H1 (cell line): ENCODE data around the gene CLP1. TPM values are rescaled to one million over a fixed set of nuclear protein-coding genes. Genes with fewer than 3 reads are reported as not detected.

ENCODE experiments used
- CTCF ChIA-PET: fragments of 300-600 bp; sonication (Branson Sonifier 250); formaldehyde crosslinking; loops from one replicate; lab custom pipeline; 2021; ENCODE audit not compliant: partially characterized antibody; lab: Charles Lee
- POLR2A ChIA-PET: fragments of 300-600 bp; sonication (Branson Sonifier 250); formaldehyde crosslinking; loops from one replicate; lab custom pipeline; 2021; ENCODE audit warnings: inconsistent platforms; ENCODE audit not compliant: partially characterized antibody; lab: Charles Lee
- DNase-seq, 2 experiments: peaks; one replicate each; pipeline versions ENCODE4 v3.0.0 to v3.0.0-alpha.2; 2010 to 2022; ENCODE audit warnings: low spot score in 2 of 2, low read depth in 1 of 2, mixed read lengths in 1 of 2
- FAIRE-seq: peaks from 2 replicates; lab custom pipeline; 2011; peaks lifted over from hg19 to GRCh38; lab: Jason Lieb, UNC
- H2AFZ ChIP-seq: 2 replicates; pipeline ENCODE4 v1.8.1; 2012; ENCODE audit warnings: low read length, inconsistent platforms
- H2AK5ac ChIP-seq: 2 replicates; pipeline ENCODE4 v1.6.1; 2013; ENCODE audit warnings: low read depth, low read length
- H2BK120ac ChIP-seq: replicated peaks from 2 replicates; pipeline ENCODE3; 2013; ENCODE audit warnings: low read depth, low read length, inconsistent platforms
- H2BK12ac ChIP-seq: 2 replicates; pipeline ENCODE4 v1.6.1; 2013; ENCODE audit warnings: low read depth, low read length
- H2BK15ac ChIP-seq: 2 replicates; pipeline ENCODE4 v1.6.1; 2013; ENCODE audit warnings: low read length
- H2BK20ac ChIP-seq: 2 replicates; pipeline ENCODE4 v1.6.1; 2013; ENCODE audit warnings: low read length
- H2BK5ac ChIP-seq: 2 replicates; pipeline ENCODE4 v1.6.1; 2013; ENCODE audit warnings: low read depth, low read length
- H3K14ac ChIP-seq: 2 replicates; pipeline ENCODE4 v1.6.1; 2013; ENCODE audit warnings: inconsistent platforms; ENCODE audit not compliant: insufficient read length
- H3K18ac ChIP-seq: 2 replicates; pipeline ENCODE4 v1.6.1; 2013; ENCODE audit warnings: low read length; ENCODE audit errors: extremely low read depth
- H3K23ac ChIP-seq: 2 replicates; pipeline ENCODE4 v1.6.1; 2013; ENCODE audit warnings: inconsistent platforms; ENCODE audit not compliant: insufficient read length
- H3K23me2 ChIP-seq: 2 replicates; pipeline ENCODE4 v1.6.1; 2013; ENCODE audit warnings: low read depth, low read length
- H3K27ac ChIP-seq: 2 replicates; pipeline ENCODE4 v1.6.1; 2011; ENCODE audit warnings: low read depth, low read length, inconsistent platforms
- H3K27me3 ChIP-seq, 4 experiments: replicated peaks in 1 of 4; 1 replicate in 1 of 4; 2 replicates in 3 of 4; pipeline versions ENCODE4 v1.6.1 to v1.8.1; 2011 to 2013; ENCODE audit warnings: low read length in 3 of 4, mild to moderate bottlenecking in 3 of 4, inconsistent platforms in 2 of 4, mixed read lengths in 2 of 4, moderate library complexity in 1 of 4; ENCODE audit not compliant: control insufficient read depth in 3 of 4, insufficient read depth in 3 of 4; ENCODE audit errors: extremely low read depth in 1 of 4
- H3K36me3 ChIP-seq, 4 experiments: 2 replicates each; pipeline versions ENCODE4 v1.6.1 to v1.8.1; 2011 to 2013; ENCODE audit warnings: mild to moderate bottlenecking in 4 of 4, low read length in 3 of 4, moderate library complexity in 2 of 4, control low read depth in 1 of 4, inconsistent platforms in 1 of 4; ENCODE audit not compliant: insufficient read depth in 4 of 4, control insufficient read depth in 2 of 4
- H3K4ac ChIP-seq: replicated peaks from 2 replicates; pipeline ENCODE3; 2013; ENCODE audit warnings: low read length, low read depth, mixed read lengths, inconsistent platforms; ENCODE audit not compliant: insufficient read length
- H3K4me1 ChIP-seq, 4 experiments: replicated peaks in 1 of 4; 1 replicate in 1 of 4; 2 replicates in 3 of 4; pipeline versions ENCODE4 v1.6.1 to v1.8.1; 2011 to 2013; ENCODE audit warnings: low read length in 3 of 4, inconsistent platforms in 2 of 4, mixed read lengths in 1 of 4; ENCODE audit not compliant: insufficient read depth in 4 of 4, control insufficient read depth in 3 of 4
- H3K4me2 ChIP-seq, 2 experiments: 2 replicates each; pipeline versions ENCODE4 v1.6.1 to v1.8.1; 2011 to 2013; ENCODE audit warnings: low read depth in 2 of 2, low read length in 2 of 2, control low read depth in 1 of 2, inconsistent platforms in 1 of 2, mild to moderate bottlenecking in 1 of 2; ENCODE audit not compliant: insufficient read depth in 1 of 2
- H3K4me3 ChIP-seq, 4 experiments: fragments of 200-600, 300-600 bp in 1 of 4; sonication (generic), shearing (Covaris generic), sonication (Bioruptor Twin) in 1 of 4; 2 replicates each; pipeline versions ENCODE4 v1.5.1 to v1.8.1; 2011 to 2016; ENCODE audit warnings: low read length in 4 of 4, low read depth in 3 of 4, control low read depth in 2 of 4, inconsistent platforms in 2 of 4, mild to moderate bottlenecking in 2 of 4, mixed read lengths in 1 of 4, moderate library complexity in 1 of 4; ENCODE audit not compliant: insufficient read depth in 2 of 4; ENCODE audit errors: extremely low read depth in 1 of 4
- H3K56ac ChIP-seq: replicated peaks from 2 replicates; pipeline ENCODE3; 2013; ENCODE audit warnings: low read depth, mild to moderate bottlenecking, mixed read lengths, low read length, inconsistent platforms; ENCODE audit not compliant: insufficient read length
- H3K79me1 ChIP-seq: 2 replicates; pipeline ENCODE4 v1.6.1; 2013; ENCODE audit warnings: low read depth, low read length, control low read depth
- H3K79me2 ChIP-seq, 2 experiments: 2 replicates each; pipeline versions ENCODE4 v1.6.1 to v1.8.1; 2012 to 2013; ENCODE audit warnings: low read length in 2 of 2, mild to moderate bottlenecking in 2 of 2, inconsistent platforms in 1 of 2; ENCODE audit not compliant: insufficient read depth in 2 of 2, control insufficient read depth in 1 of 2
- H3K9ac ChIP-seq, 4 experiments: replicated peaks in 1 of 4; 1 replicate in 1 of 4; 2 replicates in 3 of 4; pipeline versions ENCODE4 v1.6.1 to v1.8.1; 2011 to 2013; ENCODE audit warnings: low read depth in 3 of 4, low read length in 3 of 4, control low read depth in 2 of 4, mild to moderate bottlenecking in 2 of 4, moderate library complexity in 2 of 4, inconsistent platforms in 1 of 4; ENCODE audit errors: extremely low read depth in 1 of 4
- H3K9me3 ChIP-seq, 2 experiments: 2 replicates each; pipeline versions ENCODE4 v1.6.1 to v1.8.1; 2012 to 2013; ENCODE audit warnings: mild to moderate bottlenecking in 2 of 2, moderate library complexity in 2 of 2, control low read depth in 1 of 2, inconsistent platforms in 1 of 2, low read depth in 1 of 2, low read length in 1 of 2, mixed read lengths in 1 of 2; ENCODE audit not compliant: insufficient read depth in 2 of 2
- H4K20me1 ChIP-seq, 2 experiments: replicated peaks in 1 of 2; 2 replicates each; pipeline versions ENCODE3 to v1.8.1; 2011 to 2013; ENCODE audit warnings: inconsistent platforms in 2 of 2, low read length in 2 of 2, mild to moderate bottlenecking in 1 of 2; ENCODE audit not compliant: insufficient read depth in 2 of 2, control insufficient read depth in 1 of 2
- H4K5ac ChIP-seq: 2 replicates; pipeline ENCODE4 v1.6.1; 2013; ENCODE audit warnings: low read length, low read depth, mixed read lengths, inconsistent platforms; ENCODE audit not compliant: insufficient read length
- H4K8ac ChIP-seq: 2 replicates; pipeline ENCODE4 v1.8.0; 2013; ENCODE audit warnings: mild to moderate bottlenecking, moderate library complexity, low read length, inconsistent platforms; ENCODE audit not compliant: insufficient read depth; ENCODE audit errors: extremely low read depth
- H4K91ac ChIP-seq: replicated peaks from 2 replicates; pipeline ENCODE3; 2013; ENCODE audit warnings: low read length, mixed read lengths, inconsistent platforms; ENCODE audit not compliant: insufficient read length
- ASH2L ChIP-seq: fragments of 200-600, 300-600 bp; sonication (generic); IDR thresholded peaks from one replicate; pipeline ENCODE4 v1.7.1; 2017; ENCODE audit warnings: low read length
- CHD1 ChIP-seq: IDR thresholded peaks from 2 replicates; pipeline ENCODE4 v1.6.1; 2012; ENCODE audit warnings: low read depth, low read length, improper control_type of control experiment
- CHD2 ChIP-seq: IDR thresholded peaks from 2 replicates; pipeline ENCODE4 v1.6.1; 2012; ENCODE audit warnings: low read length, improper control_type of control experiment
- JUN ChIP-seq: IDR thresholded peaks from 2 replicates; pipeline ENCODE4 v1.6.1; 2011; ENCODE audit warnings: low read depth, mild to moderate bottlenecking, improper control_type of control experiment, low read length
- KDM4A ChIP-seq: IDR thresholded peaks from one replicate; pipeline ENCODE4 v1.7.1; 2012; ENCODE audit warnings: low read depth, mild to moderate bottlenecking, moderate library complexity, low read length, inconsistent platforms; ENCODE audit not compliant: severe bottlenecking
- SIRT6 ChIP-seq: IDR thresholded peaks from one replicate; pipeline ENCODE4 v1.7.1; 2012; ENCODE audit warnings: low read length, inconsistent platforms
- TAF7 ChIP-seq: optimal IDR thresholded peaks from 2 replicates; pipeline ENCODE3; 2011; ENCODE audit warnings: low read depth, mild to moderate bottlenecking, inconsistent platforms, low read length, moderate library complexity, borderline replicate concordance
- WGBS, 2 experiments: shearing (Covaris generic) in 1 of 2; methylation state at CpG; one replicate each; pipeline versions ENCODE4 v1.1.6 to v1.1.7; 2013 to 2015; ENCODE audit warnings: low lambda C conversion rate in 2 of 2, mixed read lengths in 2 of 2, inconsistent platforms in 1 of 2, low coverage in 1 of 2, missing lambda C conversion rate in 1 of 2; ENCODE audit not compliant: insufficient replicate concordance in 2 of 2, insufficient coverage in 1 of 2, insufficient read length in 1 of 2; ENCODE audit errors: extremely low coverage in 1 of 2, missing lambda C conversion rate in 1 of 2; 5-methylcytosine and 5-hydroxymethylcytosine counted together
- polyA plus RNA-seq, 7 experiments: library from polyadenylated mRNA; depleted of rRNA in 3 of 7; stranded (reverse) in 5 of 7; unstranded in 2 of 7; fragments of >200 nt in 5 of 7; fragments of 200-250 nt in 2 of 7; gene quantifications; 1 replicate in 5 of 7; 2 replicates in 1 of 7; 4 replicates in 1 of 7; pipeline versions ENCODE4 v1.2.1 to v1.2.3, GENCODE V29; 2011 to 2013; ENCODE audit warnings: missing spikeins in 2 of 7, mixed read lengths in 2 of 7
- total RNA-seq: library from RNA; stranded (reverse); fragmentation: NEBNext Ultra II Directional; extraction: Animal tissue kit (Norgen Biotek cat#: 25700); gene quantifications from 2 replicates; pipeline ENCODE4 v1.2.1, GENCODE V29; 2021

CLP1 gene
- total and polyA plus RNA-seq, 2 of the 8 experiments (the other 6 are each of a cell fraction or from before 2014, with no cell fraction given): 29.4 to 29.9 TPM

DNA sequence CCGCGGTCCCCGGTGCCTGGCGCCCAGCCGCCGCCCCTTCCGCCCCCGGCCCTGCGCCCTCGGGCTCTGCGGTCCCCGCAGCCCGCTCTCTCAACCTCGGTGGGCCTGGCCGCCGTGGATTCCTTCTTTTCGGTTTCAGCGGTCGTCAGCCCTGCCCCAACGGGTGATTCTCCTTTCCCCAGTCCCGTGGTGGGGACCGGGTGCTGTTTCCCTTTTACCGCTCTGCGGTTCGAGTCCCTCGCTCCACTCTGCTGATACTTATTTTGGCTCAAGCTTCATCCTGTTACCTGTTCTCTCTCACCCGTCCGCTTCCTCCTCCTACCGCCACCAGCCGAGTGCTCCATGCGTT lies 10.8 kb downstream of the CLP1 start:
- peaks cover 12 to 17% (median 14%) of the 10 kb centered on the region in 4 experiments for H3K36me3 ChIP-seq
- H3K4ac ChIP-seq: peak overlapping the region; percentile 40
- H4K5ac ChIP-seq: peak overlapping the region; percentile 74
- peak overlapping the region; percentile 24 for H3K56ac ChIP-seq
- H2BK120ac ChIP-seq: no peak overlapping the region
- no peaks in the 10 kb centered on the region for H4K20me1 ChIP-seq
- H3K14ac ChIP-seq: no peak overlapping the region
- 0% methylated on average over 18 of the region's 31 CpGs; no CpG with 5 or more reads in 1 of the 2 experiments for whole genome bisulfite sequencing, 2 experiments
- H3K4me3 ChIP-seq: peak overlapping the region; percentile 90 to 95 (median 94)
- H3K79me2 ChIP-seq: peaks cover 9 to 46% of the 10 kb centered on the region in 2 experiments
- CTCF ChIA-PET: interaction anchor here (0.9 kb wide), 1 partner anchor 20 kb away, joined by 4 read pairs; no protein-coding TSS in a partner anchor
- H4K91ac ChIP-seq: peak overlapping the region; percentile 76
- no peaks in the 10 kb centered on the region for H3K27me3 ChIP-seq
- H2BK20ac ChIP-seq: no peak overlapping the region
- H4K8ac ChIP-seq: peak overlapping the region; percentile 97
- 0 out of 2 replicates have a peak, but pooled peaks cover 2% of the 10 kb centered on the region for H3K79me1 ChIP-seq
- DNase-seq: no peak
- H3K27ac ChIP-seq: peak overlapping the region; percentile 99
- peaks cover 4% of the 10 kb centered on the region for H3K23me2 ChIP-seq
- H2AK5ac ChIP-seq: no peak overlapping the region
- no peak overlapping the region for H2BK15ac ChIP-seq
- H2AFZ ChIP-seq: no peak overlapping the region
- H3K23ac ChIP-seq: no peak overlapping the region
- no peak overlapping the region for H2BK12ac ChIP-seq
- TF ChIP-seq ASH2L (peak; percentile 15), TAF7 (no peak), CHD2 (no peak), JUN (no peak), CHD1 (no peak), KDM4A (peak; percentile 9), SIRT6 (no peak)
- peak overlapping the region; percentile 55; the same call in 1 of the 2 replicates for H3K18ac ChIP-seq
- no peak for FAIRE-seq
- peak overlapping the region; percentile 70 to 71 for H3K4me2 ChIP-seq
- H3K9me3 ChIP-seq: no peaks in the 10 kb centered on the region
- peaks cover 0 to 7% (median 2%) of the 10 kb centered on the region in 4 experiments; a peak in 3 of 7 replicates for H3K4me1 ChIP-seq
- POLR2A ChIA-PET: interaction anchor here (0.6 to 5.4 kb wide), 11 partner anchors 11 to 113 kb away, joined by 3 to 79 read pairs (median 4); partner anchors contain the start of genes CLP1 and YPEL4
- H3K9ac ChIP-seq: peak overlapping the region; percentile 89 to 99 (median 94)
- H2BK5ac ChIP-seq: peak overlapping the region; percentile 94
